ENCODE data around the gene CHN2.

The CHN2 gene

DNA sequence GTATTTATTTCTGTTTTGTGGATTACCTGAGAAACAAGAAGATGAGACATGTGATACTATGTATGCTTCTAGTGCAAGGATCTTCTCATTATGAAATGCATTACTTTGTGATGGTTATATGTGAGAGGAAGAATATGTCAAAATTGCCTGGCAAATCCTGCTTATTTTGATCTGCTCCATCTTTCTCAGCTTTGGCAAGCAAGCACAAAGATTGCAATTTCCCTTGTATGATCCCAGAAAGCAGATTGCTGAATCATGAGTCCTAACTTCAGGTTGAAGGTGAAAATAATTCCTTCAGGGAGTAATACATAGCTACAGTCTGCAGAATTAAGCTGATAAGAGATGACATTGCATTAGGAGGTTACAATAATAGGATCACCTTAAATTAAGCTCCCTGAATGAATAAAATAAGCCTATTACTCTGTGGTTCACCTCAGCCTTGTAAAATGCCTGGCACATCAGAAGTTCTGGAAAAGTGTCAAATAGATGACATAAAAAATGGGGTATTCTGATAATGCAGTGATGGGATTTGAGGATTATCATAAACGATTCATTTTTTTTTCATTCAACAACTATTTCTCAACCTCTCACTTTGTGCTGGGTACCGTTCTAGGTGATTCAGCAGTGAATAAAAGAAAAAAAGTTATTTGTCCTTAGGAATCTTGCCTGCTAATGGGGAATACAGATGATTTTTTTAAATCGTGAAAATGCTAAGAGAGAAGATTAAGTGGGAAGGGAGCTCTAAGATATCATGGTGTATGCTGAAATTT, 120.7 kb downstream of the CHN2 start:
- no peak for DNase-seq

DNA sequence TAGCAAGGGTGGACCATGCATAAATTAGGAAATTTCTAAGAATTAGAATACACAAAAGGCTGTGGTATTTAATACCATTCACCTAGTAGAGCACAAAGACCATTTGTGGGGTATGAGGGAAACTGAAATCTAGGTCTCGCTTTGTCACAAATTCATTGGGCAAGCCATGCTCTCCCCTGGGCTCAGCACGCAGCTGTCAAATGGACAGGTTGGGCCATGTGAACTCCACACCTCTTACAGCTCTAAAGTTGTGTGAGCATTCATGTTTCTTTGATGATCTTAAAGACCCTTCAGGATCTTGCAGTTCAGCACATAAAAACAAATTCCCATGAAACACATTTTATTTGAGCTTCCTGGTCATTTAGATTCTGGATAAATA, 121.3 kb downstream of the CHN2 start:
- no peak for DNase-seq

DNA sequence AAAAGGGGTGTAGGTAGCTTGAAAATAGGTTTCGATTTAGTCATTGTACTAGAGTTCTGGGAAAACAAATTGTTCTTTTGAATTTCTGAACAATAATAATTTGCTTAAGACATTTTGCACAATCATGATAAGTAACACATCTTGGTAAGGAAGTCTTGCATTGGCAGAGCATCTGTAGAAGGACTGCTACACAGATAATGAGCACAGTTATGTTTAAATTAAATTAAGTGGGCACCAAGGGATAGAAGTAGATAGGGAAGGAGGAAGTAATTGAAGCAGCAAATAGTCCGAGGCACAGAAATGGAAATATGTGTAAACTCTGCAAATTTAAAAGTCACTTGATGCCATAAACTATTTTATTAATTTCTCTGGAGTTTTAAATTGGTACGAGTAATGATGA, 122.4 kb downstream of the CHN2 start:
- DNase-seq = no peak

DNA sequence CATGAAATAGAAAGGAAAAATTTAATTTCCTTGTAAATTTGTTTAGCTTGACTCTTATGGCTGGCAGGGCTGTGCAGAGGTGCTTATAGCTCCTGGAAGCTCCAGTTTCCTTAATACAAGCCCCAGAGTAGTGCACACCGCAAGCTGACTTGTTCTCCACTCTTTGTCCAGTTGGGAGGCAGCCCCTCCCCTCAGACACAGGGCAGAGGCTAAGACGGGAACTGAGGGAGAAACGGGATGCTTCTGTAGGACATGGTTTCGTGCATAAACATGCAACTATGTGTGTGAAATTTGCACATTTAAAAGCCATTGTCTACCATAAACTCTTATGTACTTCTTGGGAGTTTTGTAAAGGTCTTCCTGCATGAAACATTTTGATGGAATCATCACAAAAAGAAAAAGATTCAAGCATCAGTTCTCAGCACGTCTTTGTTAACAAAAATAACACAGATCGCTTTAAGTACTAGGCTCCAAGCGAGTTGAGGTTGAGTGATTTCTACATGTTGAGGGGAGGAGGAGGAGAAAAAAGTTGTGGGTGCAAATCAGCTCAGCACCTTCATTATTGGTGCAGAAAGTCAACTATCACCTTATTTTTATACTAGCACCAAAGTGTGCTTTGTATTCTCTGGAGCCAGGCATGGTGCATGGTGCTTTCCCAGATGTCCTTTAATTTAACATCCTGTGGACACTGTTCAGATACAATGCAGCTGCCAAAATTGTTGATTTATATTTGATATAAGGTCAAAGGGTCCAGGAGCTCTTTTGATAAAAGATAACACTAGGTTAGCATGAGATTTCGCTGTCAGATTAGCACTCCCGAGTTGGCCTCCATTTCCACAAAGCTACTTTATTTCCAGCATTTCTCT, 124.5 kb downstream of the CHN2 start:
- no peak for DNase-seq

DNA sequence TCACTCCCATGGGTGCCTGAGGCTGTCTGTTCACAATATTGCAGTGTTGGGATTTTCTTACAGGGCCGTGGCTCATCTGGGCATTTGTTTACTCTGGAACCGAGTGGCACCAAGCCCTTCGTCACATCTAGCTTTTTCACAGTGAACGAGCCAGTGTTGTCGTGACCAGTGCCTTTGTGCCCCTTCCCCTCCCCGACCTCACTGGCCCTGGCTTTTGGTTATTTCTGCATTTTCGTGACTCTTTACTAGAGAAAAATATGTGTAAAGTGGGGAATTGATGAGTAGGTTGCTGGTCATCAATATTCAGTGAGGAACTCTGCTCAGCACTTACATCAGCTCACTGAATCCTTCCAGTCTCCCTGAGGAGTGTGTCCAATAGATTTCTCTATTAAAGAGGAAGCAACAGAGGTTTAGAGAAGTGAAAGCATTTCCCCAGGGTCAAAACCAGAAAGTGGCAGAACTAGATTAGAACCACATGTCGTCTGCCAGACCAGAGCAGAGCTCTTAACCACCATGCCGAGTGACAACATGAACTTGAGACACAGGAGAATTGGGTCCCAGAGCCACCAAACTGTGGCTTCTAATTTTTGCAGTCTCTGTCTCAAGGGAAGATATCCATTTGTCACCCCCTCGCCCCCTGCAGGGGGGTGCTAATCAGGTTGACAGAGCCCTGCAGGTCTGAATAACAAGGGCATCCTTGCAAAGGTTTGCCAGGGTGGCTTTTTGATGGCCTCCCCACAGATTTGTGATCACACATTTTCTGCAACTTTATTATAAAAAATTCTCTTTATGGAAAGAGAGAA, 125.3 kb downstream of the CHN2 start:
- no peak for DNase-seq

DNA sequence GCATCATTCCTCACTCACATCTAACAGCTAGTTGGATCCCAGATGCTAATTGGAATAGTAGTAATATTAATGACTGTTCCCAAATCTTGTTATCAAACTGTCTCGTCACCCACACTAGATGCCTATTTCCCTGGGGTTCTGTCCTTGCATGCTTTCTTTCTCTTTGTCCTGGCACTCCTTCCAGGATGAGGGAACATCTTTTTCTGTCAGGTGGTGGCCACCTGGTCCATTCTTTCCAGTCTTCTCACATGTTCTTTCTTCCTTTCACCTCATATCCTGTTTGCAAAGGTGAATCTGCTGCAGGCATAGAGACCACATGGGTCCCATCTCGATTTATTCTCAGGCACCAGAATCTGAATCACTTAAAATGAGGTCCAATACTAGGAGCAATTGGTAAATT, 126.0 kb downstream of the CHN2 start:
- DNase-seq = no peak

DNA sequence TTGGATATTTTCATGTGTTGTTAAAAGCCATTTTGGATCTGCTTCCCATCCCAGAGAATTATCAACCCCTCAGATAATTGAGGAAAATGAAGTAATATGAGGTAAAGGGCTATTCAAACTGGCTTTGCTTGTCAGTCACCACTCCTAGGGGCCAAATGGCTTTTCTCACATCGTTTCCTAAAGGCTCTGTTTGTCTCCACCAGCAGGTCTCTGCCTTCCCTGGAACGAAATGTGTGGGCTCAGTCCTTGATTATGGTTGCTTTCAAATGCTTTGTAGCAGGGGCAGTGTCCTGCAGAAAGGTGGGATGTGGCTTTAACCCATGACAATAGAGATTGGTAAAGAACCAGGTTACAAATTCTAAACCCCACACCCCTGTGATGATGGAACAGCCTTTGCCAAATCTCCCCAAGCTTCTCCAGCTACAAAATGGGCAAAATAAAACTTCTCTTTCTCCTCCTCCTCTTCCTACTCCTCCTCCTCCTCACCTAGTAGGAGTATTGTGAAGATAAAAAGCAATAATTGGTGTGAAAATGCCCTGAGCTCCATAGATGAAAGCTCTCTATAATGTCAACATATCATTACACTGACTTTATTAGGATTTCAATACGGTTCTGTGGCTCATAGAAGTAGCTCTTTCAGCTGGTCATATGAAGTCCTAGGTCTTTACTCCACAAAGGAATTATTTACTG, 127.6 kb downstream of the CHN2 start:
- no peak for DNase-seq

DNA sequence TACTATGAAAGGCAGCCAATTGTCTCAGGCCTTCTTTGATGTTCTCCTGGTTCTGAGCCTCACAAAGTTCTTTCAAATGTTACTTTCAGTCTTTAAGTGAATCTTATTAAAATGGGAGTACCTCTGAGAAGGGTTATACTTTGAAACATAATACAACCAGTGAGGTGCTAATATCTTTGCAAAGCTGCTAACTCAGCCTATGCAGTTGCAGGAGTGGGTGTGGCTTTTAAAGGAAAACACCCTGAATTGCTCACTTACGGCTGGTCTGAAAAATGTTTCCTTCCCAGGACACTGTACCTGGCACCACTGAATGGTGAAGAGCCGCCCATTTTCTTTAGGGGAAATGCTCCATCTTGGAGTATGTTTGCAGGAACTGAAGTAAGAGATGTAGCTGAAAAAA, 130.9 kb downstream of the CHN2 start:
- DNase-seq = no peak

DNA sequence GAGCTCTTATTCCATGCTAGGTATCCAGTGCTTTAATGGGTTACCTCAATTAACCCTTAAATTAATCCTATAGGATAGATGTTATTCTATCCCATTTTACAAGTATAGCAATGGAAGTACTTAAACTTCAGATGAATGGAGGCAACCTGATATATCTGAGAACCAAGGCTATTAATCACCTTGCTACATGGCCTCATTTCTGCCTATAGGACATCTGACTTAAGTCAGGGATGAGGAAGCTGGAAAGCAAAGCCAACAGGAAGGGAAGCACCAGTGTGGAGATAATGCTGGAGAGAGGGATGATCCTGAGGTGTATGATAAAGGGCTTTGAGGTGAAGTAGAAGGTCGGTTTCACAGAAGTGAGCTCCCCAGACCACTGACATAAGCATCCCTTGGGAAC, 132.3 kb downstream of the CHN2 start:
- DNase-seq = no peak

DNA sequence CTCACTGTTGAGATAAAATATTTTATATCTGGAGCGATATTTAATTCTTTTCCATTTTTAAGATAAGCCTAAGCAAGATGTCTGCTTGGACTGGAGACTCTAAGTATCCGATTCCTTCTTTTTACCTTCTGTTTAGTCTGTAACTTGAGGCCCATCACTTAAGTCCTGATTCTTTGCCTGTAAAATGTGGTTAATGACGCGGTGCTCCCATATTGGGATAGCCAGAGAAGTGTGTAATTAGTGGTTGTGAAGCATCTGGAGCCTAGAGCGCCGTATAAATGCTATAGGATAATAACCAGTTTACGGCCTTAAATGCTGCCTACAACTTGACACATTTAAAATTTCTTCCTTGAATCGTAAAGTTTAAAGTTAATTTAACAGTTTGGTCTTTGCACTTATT, 132.9 kb downstream of the CHN2 start:
- no peak for DNase-seq

DNA sequence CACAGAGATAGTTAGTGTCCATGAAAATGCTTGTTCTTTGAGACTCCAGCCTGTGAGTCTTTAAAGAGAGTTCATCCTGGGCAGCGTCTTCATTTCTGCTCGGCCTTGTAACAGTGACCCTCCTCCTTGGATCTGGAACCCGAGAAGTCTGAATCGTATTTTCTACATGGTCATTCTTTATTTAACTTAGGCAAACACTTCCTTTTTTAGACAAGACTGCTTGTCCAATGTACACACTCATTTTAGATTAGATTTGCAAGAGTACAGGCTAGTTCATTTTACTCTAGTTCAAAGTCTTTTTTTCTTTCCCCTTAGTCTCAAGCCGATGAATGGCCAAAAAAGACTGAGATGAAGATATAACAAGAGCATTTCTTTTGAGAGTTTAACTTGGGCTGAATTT, 133.5 kb downstream of the CHN2 start:
- no peak for DNase-seq

DNA sequence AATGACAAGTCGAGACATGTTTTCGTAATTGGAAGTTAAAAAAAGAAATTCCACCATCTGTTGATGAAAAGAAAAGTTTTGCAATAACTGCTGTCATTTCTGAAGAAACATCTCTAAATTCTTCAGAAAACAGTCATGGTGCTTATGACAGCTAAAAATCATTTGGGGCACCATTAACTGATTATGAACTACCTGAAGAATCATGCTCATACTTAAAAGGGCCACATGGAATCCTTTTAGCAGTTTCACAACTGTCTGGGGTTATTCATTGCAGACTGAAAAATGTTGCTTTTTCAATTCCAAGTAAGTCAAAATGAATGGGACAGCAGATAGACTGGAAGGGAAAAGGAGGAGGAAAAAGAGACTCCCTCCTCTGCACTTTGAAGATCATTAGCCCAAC, 134.2 kb downstream of the CHN2 start:
- DNase-seq = no peak

DNA sequence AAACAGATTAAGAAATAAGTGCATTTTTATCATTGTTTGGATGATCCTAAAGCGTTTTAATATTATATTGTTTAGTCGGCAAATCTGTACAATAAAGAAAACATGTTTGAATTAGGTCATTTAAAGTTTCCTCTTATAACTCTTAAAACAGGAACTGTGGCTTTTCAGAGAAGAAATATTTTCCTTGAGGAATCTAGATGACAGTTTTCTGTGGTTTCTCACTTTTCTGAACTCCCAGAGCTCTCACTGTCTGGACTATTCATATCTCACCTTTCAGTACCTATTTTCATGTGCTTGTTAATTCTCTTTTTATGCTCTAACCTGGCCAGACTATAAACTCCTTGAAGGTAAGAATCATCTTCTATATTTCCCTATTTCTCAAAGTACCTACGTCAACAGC, 135.1 kb downstream of the CHN2 start:
- DNase-seq = no peak

DNA sequence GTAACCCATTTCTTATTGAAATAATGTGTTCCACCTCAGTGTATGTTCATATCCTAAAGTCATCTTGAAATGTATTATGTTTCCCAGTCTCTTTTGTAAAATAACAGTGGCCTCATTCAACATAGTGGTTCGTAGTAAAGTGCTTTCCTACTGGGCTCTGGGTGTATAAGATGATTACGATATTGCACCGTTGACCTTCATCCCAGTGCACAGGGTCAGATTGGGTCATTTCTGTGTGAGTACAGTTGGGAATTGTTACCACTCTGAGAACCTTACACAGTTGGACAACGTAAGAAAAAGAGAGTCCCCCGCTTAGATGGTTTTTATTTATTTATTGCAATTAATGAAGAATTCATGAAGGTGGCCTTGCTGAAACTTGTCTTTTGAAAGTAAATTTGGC, 135.6 kb downstream of the CHN2 start:
- no peak for DNase-seq

DNA sequence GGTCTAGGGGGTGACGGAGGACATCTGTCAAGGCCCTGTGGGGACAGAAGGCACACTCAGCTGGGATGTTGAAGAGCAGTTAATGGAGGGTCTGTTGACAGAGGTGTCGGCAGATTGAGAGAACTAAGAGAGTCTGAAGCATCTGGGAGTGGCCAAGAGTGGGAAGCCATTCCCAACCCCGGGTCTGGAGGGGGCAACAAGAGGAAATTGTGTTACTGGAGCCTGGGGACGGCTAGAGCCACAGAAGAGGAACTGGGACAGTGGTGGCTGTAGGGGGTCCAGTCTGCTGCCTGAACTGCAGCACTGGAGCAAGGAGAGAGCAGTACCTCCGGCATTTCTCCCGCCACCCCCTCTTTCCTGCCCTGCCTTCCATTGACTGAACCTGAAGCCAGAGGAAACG, 136.6 kb downstream of the CHN2 start:
- no peak for DNase-seq

DNA sequence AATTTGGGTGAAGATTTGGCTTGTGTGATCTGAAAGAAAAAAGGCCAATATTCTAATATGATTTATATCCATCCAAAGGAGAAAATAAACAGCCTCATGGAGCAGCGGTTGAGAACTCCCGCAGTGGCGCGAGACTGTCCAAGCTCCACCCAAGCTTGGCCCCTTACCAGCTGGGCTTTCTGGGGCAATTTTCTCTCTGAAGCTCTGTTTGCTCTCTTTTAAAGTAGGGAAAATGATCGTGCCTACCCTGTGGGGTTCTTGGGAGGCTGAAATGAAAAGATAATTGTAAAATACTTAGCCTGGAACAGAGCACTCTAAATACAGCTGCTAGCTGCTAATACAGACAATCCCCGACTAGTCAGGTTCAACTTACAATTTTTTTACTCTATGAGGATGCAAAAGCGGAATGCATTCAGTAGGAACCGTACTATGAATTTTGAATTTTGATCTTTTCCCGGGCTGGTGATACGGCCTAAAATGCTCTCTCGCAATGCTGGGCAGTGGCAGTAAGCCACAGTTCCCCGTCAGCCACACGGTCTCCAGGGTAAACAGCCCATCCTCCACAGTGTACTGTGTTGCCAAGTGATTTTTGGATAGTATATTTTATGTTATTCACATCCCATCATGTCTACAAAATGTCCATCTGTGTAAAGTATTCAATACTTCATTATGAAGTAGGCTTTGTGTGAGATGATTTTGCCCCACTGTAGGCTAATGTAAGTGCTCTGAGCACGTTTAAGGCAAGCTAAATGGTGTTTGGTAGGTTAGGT, 137.7 kb downstream of the CHN2 start:
- no peak for DNase-seq

DNA sequence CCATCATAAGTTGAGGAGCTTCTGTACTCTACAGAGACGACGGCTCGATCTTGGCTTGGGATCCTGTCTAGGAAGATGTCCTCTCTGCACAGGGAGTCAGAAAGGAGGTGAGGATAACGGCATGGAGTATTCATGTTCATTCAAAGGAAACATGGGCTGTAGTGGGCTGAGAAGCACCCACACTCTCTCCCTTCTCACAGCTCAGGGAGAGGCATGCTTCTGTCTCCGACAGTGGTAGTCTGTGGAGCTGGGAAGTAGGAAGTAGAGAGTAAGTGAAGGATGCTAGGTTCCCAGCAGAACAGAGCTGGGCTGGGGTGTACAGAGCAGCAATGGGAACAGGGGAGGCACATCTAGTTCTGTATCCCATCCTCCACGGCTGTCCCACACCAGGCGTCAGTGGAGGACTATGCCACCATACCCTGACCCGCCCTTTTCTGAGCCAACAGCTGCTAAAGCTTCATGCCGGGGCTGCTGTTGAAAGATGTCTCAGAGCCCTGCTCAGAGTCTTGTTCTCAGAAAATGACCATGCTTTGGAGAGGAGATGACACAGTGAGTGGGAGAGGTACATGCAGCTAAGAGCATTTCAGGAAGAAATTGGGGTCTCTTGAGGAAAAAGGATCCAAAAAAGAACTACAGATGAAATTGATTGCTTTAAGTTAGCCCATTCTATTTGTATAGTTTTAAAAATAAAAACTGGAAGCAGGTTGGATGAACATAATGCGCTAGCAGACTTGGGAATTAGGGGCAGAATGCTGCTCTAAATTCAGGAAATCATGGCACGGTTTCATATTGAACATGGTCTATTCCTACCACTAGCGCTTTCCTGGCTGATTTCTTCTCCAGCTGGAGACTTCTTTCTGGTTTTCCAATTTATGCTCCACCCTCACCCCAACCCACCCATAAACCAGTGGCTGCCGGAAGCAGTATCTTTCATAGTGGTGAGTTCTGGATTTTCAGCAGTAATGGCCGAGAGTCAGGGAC, 138.6 kb downstream of the CHN2 start:
- DNase-seq = no peak

DNA sequence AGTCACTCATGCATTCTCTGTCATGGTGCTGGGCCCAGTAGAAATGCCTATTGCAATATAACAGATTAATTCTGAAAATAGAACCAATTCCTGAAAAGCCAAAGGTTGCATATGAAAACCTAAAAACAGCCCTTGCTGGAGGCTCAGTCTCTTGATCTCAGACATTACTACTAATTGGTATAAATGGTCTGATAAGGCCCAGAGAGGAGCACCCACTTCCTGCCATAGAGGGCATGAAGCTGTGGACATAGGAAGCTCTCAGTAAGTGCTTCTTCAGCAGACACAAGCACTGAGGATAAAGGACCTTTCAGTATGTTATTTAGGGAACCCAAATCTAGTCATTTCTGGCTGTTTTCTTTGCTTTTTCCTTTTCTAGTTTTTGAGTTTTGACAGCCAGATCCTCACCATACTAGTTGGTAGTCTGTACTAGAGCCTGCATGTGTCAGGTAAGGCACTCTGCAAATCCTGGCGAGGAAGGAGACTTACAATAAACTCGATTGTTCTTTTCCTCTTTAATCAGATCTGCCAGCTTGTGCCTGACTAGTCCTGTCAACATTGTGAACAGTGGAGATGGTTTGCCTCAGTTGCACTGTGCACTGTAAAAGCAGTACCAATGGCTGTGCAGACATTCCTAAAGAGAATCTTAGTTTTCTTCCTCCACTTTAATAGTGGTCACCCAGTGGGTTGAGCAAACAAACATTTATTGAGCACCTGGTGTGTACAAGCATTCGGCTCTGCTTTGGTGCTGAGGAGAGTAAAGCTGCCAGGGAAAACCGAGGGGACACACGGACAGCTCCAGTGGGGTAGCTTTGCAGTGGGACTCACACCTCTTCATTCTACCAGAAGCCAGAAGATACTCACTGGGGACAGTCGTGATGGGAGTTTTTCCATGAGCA, 140.9 kb downstream of the CHN2 start:
- no peak for DNase-seq

DNA sequence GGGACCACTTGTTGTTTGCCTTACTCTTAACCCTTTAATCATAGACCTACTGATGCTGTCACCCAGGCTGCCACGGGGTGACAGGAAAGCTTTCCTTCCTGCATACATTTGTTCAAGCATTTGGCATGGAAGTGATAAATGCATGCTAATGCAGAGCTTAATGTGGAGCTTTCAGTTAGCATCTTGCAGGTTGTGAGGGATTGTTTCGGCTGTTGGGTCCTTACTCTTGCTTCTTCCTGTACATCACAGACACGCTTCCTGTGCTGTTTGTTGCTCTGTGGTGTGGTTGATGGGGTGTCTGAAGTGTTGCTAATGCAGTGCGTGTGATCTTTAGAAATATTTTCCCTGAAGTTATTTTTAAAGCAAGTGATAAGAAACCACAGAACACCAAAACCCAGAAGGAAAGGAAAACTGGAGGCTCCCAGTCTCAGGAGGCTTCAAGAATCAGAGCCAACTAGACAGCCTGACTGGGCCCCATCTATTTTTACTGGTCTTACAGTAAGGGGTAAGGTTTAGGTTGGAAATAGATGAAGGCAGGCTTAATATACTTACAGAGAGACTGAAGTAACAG, 143.1 kb downstream of the CHN2 start:
- DNase-seq = no peak

DNA sequence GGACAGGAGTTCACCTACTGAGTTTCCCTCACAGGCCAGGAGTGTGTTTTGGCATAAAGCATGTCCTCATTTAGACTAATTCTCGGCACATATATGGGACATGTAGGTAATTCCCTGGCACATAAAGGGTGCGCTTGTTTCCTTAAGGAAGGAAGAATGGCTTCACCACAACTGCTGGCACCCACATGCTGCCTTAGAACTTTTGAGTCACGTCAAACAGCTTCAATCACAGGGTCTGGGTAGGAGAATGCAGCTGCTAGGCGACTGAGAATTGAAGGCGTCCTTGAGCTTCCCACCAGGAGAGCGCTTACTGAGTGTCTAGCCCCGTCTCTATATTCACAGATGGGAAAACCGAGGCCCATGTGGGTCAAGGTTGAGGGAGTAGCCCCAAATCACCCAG, 146.1 kb downstream of the CHN2 start:
- DNase-seq = no peak

Measured in islet precursor cell (in vitro differentiated cells).